Measurements from ENCODE around the gene MYRF.

GRCh38 chr11:61752925-61753521, 587 bp downstream of the MYRF start:
- TF ChIP-seq CTCF (IDR thresholded peaks at IDR 0.05) (no peak), EP300 (IDR thresholded peaks at IDR 0.05) (no peak), POLR2A (IDR thresholded peaks at IDR 0.05) (no peak)

Data from stomach (tissue), 4 donors.